IMR-90 (cell line): Measurements from ENCODE around the gene PPM1J.

Experiments
- CEBPB ChIP-seq: IDR thresholded peaks from 2 replicates; pipeline ENCODE4 v1.6.1; 2012; ENCODE audit warnings: low read depth, low read length, improper control_type of control experiment
- MXI1 ChIP-seq: IDR thresholded peaks from 2 replicates; pipeline ENCODE4 v1.6.1; 2012; ENCODE audit warnings: low read depth, mild to moderate bottlenecking, low read length, moderate library complexity, borderline replicate concordance
- NFE2L2 ChIP-seq: fragments of 150-350 bp; IDR thresholded peaks from 2 replicates; pipeline ENCODE4 v1.6.1; 2016; ENCODE audit warnings: low read depth, mild to moderate bottlenecking, low read length
- POLR2A ChIP-seq: IDR thresholded peaks from 2 replicates; pipeline ENCODE4 v1.6.1; 2012; ENCODE audit warnings: mild to moderate bottlenecking, low read depth, low read length
- RAD21 ChIP-seq: IDR thresholded peaks from 2 replicates; pipeline ENCODE4 v1.6.1; 2012; ENCODE audit warnings: low read length, improper control_type of control experiment
- RCOR1 ChIP-seq: IDR thresholded peaks from 2 replicates; pipeline ENCODE4 v1.6.1; 2012; ENCODE audit warnings: mild to moderate bottlenecking, low read length, improper control_type of control experiment; ENCODE audit not compliant: insufficient replicate concordance
- RFX5 ChIP-seq: IDR thresholded peaks from 2 replicates; pipeline ENCODE4 v1.8.0; 2012; ENCODE audit warnings: low read depth, mild to moderate bottlenecking, low read length, moderate library complexity
- TF ChIP-seq, protein P1 (sequence below): conservative IDR thresholded peaks from 2 replicates; pipeline ENCODE4 v1.5.1; 2012; ENCODE audit warnings: mild to moderate bottlenecking, low read depth, low read length, improper control_type of control experiment
- TF ChIP-seq, protein P2 (sequence below): fragments of 150-350 bp; IDR thresholded peaks from 2 replicates; pipeline ENCODE4 v1.6.1; 2017; ENCODE audit warnings: mild to moderate bottlenecking, antibody characterized with exemption, low read length, low read depth
- TF ChIP-seq, protein P3 (sequence below): fragments of 150-350 bp; IDR thresholded peaks from 2 replicates; pipeline ENCODE4 v1.6.1; 2016; ENCODE audit warnings: low read depth, mild to moderate bottlenecking, low read length, moderate library complexity, borderline replicate concordance

DNA sequence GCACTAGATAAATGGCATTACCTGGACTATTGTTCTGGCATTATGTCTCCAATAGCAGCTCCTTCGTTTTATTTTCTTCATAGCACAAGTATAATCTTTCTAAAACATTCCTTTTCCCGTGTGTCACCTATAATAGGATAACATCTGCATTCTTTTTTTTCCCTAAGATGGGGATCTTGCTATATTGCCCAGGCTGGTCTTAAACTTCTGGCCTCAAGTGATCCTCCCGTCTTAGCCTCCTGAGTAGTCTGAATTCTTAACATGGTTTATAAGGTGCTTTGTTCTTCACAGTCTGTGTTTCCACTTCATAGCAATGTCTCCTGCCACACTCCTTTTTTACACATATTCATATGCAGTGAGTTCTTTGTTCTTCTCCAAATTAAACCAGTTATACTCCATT, 49.3 kb downstream of the PPM1J start:
- TF ChIP-seq, protein P1, sequence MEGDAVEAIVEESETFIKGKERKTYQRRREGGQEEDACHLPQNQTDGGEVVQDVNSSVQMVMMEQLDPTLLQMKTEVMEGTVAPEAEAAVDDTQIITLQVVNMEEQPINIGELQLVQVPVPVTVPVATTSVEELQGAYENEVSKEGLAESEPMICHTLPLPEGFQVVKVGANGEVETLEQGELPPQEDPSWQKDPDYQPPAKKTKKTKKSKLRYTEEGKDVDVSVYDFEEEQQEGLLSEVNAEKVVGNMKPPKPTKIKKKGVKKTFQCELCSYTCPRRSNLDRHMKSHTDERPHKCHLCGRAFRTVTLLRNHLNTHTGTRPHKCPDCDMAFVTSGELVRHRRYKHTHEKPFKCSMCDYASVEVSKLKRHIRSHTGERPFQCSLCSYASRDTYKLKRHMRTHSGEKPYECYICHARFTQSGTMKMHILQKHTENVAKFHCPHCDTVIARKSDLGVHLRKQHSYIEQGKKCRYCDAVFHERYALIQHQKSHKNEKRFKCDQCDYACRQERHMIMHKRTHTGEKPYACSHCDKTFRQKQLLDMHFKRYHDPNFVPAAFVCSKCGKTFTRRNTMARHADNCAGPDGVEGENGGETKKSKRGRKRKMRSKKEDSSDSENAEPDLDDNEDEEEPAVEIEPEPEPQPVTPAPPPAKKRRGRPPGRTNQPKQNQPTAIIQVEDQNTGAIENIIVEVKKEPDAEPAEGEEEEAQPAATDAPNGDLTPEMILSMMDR = no peak
- TF ChIP-seq RAD21 (no peak), POLR2A (no peak), MXI1 (no peak), RFX5 (no peak), CEBPB (no peak), RCOR1 (no peak), NFE2L2 (no peak)
- TF ChIP-seq, protein P2, sequence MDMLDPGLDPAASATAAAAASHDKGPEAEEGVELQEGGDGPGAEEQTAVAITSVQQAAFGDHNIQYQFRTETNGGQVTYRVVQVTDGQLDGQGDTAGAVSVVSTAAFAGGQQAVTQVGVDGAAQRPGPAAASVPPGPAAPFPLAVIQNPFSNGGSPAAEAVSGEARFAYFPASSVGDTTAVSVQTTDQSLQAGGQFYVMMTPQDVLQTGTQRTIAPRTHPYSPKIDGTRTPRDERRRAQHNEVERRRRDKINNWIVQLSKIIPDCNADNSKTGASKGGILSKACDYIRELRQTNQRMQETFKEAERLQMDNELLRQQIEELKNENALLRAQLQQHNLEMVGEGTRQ = no peak
- TF ChIP-seq, protein P3, sequence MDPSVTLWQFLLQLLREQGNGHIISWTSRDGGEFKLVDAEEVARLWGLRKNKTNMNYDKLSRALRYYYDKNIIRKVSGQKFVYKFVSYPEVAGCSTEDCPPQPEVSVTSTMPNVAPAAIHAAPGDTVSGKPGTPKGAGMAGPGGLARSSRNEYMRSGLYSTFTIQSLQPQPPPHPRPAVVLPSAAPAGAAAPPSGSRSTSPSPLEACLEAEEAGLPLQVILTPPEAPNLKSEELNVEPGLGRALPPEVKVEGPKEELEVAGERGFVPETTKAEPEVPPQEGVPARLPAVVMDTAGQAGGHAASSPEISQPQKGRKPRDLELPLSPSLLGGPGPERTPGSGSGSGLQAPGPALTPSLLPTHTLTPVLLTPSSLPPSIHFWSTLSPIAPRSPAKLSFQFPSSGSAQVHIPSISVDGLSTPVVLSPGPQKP = no peak
